H1 (cell line): Measurements from ENCODE around the gene RAB36.

Experiments used
- EZH2 ChIP-seq: fragments of 200-600 bp; sonication (generic); IDR thresholded peaks from 2 replicates; pipeline ENCODE4 v1.7.1; 2012; ENCODE audit warnings: low read depth, mild to moderate bottlenecking, moderate library complexity, low read length, inconsistent platforms; ENCODE audit not compliant: severe bottlenecking
- POLR2A ChIP-seq, 2 experiments: IDR thresholded peaks; 1 replicate in 1 of 2; 2 replicates in 1 of 2; pipeline ENCODE4 v1.6.1; 2011; ENCODE audit warnings: low read depth in 2 of 2, low read length in 2 of 2, mild to moderate bottlenecking in 2 of 2; ENCODE audit errors: control extremely low read depth in 1 of 2
- POLR2AphosphoS5 ChIP-seq: IDR thresholded peaks from 2 replicates; pipeline ENCODE4 v1.6.1; 2011; ENCODE audit warnings: low read depth, low read length
- TF ChIP-seq, protein P1 (sequence below), 3 experiments: IDR thresholded peaks; 1 replicate in 2 of 3; 2 replicates in 1 of 3; pipeline versions ENCODE4 v1.5.1 to v1.6.1; 2011; ENCODE audit warnings: low read length in 3 of 3, mild to moderate bottlenecking in 3 of 3, inconsistent platforms in 2 of 3, low read depth in 1 of 3, moderate library complexity in 1 of 3; ENCODE audit not compliant: insufficient read depth in 1 of 3; ENCODE audit errors: control extremely low read depth in 1 of 3

DNA sequence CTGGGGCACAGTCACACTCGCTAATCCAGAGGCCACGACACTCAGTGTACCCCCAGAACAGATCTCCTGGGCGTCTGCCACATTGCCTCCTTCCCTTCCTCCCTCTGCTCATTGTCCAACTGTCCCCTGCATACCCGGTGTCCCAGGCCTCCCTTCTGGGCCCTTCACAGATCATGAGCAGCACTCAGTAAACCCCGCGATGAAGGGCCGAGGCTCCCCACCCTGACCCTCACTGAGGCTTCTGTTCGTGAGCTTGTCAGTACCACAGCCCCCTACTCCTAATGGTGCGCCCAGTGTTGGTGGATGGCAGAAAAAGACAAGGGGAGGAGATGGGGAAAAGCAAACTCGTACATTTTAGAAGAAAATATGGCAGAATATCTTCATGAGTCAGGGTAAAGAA lies 16.1 kb upstream of the RAB36 start:
- TF ChIP-seq POLR2A (IDR thresholded peaks at IDR 0.05; ENCODE audit: control extremely low read depth in 1 of 2, low read depth in 2 of 2, low read length in 2 of 2): no peak
- no peak for TF ChIP-seq EZH2
- TF ChIP-seq, protein P1, sequence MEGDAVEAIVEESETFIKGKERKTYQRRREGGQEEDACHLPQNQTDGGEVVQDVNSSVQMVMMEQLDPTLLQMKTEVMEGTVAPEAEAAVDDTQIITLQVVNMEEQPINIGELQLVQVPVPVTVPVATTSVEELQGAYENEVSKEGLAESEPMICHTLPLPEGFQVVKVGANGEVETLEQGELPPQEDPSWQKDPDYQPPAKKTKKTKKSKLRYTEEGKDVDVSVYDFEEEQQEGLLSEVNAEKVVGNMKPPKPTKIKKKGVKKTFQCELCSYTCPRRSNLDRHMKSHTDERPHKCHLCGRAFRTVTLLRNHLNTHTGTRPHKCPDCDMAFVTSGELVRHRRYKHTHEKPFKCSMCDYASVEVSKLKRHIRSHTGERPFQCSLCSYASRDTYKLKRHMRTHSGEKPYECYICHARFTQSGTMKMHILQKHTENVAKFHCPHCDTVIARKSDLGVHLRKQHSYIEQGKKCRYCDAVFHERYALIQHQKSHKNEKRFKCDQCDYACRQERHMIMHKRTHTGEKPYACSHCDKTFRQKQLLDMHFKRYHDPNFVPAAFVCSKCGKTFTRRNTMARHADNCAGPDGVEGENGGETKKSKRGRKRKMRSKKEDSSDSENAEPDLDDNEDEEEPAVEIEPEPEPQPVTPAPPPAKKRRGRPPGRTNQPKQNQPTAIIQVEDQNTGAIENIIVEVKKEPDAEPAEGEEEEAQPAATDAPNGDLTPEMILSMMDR (IDR thresholded peaks at IDR 0.05; ENCODE audit: control extremely low read depth in 1 of 3, insufficient read depth in 1 of 3, low read depth in 1 of 3, low read length in 3 of 3): no peak
- TF ChIP-seq POLR2AphosphoS5: no peak
